HT1080 (cell line): ENCODE measurements around the gene SLC25A24. TPM values are rescaled to one million over a fixed set of nuclear protein-coding genes. Genes with fewer than 3 reads are reported as not detected.
"Not testable (repeated sequence)": the region's sequence is repeated elsewhere in the genome, so short reads cannot be mapped to it uniquely, and the experiment has no call there.

Source experiments
- DNase-seq: peaks from one replicate; pipeline ENCODE4 v3.0.0-alpha.2; 2015; ENCODE audit warnings: low read depth
- polyA plus RNA-seq, 2 experiments: library from polyadenylated mRNA; depleted of rRNA; stranded (reverse); fragments of >200 nt; gene quantifications; 2 replicates each; pipeline ENCODE4 v1.2.3, GENCODE V29; 2015
- total RNA-seq: library from RNA; depleted of rRNA; stranded (reverse); fragments of >200 nt; shearing (Covaris generic); gene quantifications from 2 replicates; pipeline ENCODE4 v1.2.3, GENCODE V29; 2014; rRNA removed

SLC25A24 gene
- total RNA-seq: 25.9 and 32.7 TPM in 2 replicates
- 34.0 and 42.5 TPM in 2 replicates for polyA plus RNA-seq (2015; cell fraction: cytosol; rRNA removed)
- polyA plus RNA-seq (2015; cell fraction: nucleus; rRNA removed): 33.7 and 34.9 TPM in 2 replicates

GRCh38 chr1:108199781-108200686, at the start of gene SLC25A24:
Gene SLC25A24, minus strand, starts transcription at chr1:108200343. Its CDS starts 205 bp downstream, at chr1:108200138.
- DNase-seq: peak; percentile 85

DNA sequence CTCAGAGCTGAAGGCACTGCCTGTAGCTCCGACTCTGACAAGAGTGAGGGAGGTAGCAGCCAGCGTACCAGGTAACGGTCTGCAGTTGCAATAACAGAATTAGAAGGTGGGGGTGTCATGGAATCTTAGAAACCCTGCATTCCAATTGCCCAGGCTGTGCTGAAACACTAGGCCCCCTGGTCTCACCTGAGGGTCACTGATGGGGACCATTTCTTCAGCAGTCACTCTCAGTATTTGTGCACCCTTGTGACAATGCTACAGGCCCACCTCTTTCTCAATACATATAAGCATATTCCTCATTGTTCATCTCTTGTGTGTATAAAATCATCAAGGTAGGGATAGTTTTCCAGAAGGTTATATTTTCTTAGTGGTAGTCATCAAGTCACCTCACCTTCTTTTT, 43.8 kb upstream of the SLC25A24 start, which contains the start of gene NBPF4:
NBPF4 (minus strand) TSS at position 101 of the 400 bp plus-strand sequence. CDS start 315 bp downstream, outside the sequence.
- not testable (repeated sequence) for DNase-seq

DNA sequence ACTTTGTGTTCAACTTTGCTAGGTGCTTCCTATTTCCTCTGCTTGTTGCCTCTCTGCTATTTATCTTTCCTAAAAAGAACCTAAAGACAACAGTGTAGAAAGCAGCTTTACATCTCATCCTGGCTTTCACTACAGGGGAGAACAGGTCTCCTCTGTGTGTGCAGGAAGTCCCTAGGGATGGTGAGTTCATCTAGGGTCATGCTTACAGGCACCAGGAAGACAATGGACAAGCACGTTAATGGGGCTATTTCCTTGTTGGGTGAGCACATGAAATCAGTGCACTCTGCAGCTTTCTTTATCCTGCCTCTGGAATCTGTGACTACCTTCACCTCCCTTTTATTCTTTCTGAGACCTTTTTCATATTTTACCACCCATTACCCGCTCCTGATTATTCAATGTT, 39.3 kb upstream of the SLC25A24 start:
- not testable (repeated sequence) for DNase-seq

- DNase-seq: not testable (repeated sequence)
Measured at GRCh38 chr1:108235308-108235707, 35.2 kb upstream of the SLC25A24 start.

GRCh38 chr1:108232183-108232582, 32.0 kb upstream of the SLC25A24 start:
- DNase-seq: not testable (repeated sequence)

- not testable (repeated sequence) for DNase-seq
Measured at GRCh38 chr1:108229976-108230375, 29.8 kb upstream of the SLC25A24 start.

- not testable (repeated sequence) for DNase-seq
Measured at GRCh38 chr1:108227772-108228171, 27.6 kb upstream of the SLC25A24 start.

DNA sequence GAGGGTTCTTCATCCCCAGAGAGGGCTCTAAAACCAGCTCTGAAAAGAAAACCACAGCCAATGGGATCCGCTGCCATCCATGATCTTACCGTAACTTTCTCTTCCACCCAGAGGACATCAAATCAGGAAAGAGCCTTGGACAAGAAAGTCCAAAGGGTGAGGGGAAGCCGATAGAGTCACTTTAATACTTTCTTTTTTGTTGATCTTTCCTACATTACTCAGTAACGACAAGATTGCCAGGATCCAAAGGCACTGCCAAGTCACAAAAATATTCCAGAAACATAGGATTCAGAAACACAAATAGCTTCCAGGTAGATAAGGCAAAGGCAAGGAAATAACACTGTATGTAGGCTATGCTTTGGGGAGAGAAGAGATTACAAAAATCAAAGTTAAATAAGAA, 26.7 kb upstream of the SLC25A24 start:
- not testable (repeated sequence) for DNase-seq

GRCh38 chr1:108223226-108223625, 23.1 kb upstream of the SLC25A24 start:
- not testable (repeated sequence) for DNase-seq

DNA sequence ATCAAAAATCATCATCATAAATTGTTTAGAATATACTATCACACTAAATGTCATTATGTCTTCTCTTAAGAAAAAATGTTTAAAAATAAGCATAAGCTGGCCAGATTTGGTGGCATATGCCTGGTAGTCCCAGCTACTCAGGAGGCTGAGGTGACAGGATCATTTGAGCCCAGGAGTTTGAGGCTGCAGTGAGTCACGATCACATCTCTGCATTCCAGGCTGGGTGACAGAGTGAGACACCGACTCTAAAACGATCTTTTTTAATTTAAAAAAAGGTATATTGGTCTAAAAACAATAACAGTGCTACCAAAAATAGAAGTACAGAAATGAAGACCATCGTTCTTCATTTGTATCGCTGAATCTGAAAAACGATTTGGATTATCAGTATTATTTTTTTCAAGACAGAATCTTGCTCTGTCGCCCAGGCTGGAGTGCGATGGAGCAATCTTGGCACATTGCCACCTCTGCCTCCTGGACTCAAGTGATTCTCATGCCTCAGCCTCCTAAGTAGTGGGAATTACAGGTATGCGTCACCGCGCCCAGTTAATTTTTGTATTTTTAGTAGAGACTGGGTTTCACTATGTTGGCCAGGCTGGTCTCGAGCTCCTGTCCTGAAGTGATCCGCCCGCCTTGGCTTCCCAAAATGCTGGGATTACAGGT, 17.5 kb upstream of the SLC25A24 start:
- DNase-seq: not testable (repeated sequence)

DNA sequence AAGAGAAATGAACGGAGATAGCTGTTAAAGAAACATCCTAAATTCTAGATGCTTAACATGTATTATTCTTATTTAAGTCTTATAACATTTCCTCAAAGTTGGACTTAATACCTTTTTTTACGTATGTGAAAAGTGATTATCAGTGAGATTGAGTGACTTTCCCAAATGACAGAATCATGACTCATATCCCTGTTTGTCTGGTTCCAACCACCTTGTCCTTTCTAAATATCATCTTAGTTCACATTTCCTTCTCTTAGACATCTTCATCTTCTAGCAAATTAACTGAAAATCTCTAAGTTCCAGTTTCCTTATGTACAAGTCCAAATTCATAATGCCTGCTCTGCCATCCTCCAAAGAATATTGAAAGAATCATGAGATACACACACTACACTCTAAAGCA, 16.9 kb upstream of the SLC25A24 start:
- DNase-seq: peak; percentile 55

- not testable (repeated sequence) for DNase-seq
Measured at GRCh38 chr1:108216028-108216890, 16.1 kb upstream of the SLC25A24 start.

DNA sequence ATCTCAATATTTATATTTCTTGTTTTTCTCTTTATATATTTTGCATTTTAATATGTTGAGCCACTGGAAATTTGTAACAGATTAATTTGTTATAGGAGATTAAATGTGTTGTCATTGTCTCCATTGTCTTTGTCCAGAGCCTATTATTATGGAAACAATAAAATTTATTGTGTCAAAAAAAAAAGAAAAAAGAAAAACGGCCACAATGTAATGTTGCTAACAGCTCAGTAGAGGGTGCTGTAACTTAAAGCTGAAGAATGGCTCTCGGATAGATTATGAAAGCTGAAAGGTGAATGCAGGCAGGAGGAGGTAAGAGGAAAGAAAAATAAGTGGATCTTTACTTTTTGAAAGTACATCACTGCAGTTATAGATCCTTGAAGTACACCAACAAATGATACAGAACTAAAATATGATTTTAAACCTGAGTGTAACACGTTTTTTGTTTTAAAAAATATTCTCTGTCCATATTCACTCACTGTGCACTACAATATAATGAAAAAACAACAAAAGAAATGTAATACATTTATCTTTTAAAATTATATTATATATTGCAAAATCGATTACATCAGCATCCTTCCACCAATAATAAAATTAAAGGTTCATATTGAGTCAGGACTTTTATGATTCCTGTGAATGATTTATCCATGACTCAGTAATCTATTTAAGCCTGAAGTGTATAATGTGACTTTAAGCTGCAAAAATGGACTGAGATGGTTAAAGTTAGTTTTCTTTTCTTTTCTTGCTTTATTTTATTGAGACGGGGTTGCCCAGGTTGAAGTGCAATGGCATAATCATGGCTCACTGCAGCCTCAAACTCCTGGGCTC, 14.7 kb upstream of the SLC25A24 start:
- not testable (repeated sequence) for DNase-seq

- DNase-seq: no peak
Measured at GRCh38 chr1:108211014-108211413, 10.9 kb upstream of the SLC25A24 start.

- DNase-seq: no peak
Measured at GRCh38 chr1:108209456-108210108, 9.4 kb upstream of the SLC25A24 start.

- DNase-seq: no peak
Measured at GRCh38 chr1:108208724-108209446, 8.7 kb upstream of the SLC25A24 start.

GRCh38 chr1:108203582-108203981, 3.4 kb upstream of the SLC25A24 start:
- not testable (repeated sequence) for DNase-seq

DNA sequence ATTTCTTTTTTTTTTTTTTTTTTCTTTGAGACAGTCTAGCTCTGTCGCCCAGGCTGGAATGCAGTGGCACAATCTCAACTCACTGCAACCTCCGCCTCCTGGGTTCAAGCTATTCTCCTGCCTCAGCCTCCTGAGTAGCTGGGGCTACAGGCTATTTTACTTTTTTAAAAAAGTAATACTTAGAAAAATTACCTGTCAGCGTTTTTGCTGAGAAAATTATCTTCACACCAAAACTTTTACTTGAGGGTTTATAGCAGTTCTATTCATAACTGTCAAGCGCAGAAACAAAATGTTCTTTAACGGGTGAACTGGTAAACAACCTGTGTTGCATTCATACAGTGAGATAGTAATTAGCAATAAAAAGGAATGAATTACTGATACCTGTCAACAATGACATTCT, 1.5 kb upstream of the SLC25A24 start:
- no peak for DNase-seq

- peak; percentile 74 for DNase-seq
Measured at GRCh38 chr1:108200687-108201051, 526 bp upstream of the SLC25A24 start.
